ENCODE measurements around the gene GRIP2.

Gene GRIP2

DNA sequence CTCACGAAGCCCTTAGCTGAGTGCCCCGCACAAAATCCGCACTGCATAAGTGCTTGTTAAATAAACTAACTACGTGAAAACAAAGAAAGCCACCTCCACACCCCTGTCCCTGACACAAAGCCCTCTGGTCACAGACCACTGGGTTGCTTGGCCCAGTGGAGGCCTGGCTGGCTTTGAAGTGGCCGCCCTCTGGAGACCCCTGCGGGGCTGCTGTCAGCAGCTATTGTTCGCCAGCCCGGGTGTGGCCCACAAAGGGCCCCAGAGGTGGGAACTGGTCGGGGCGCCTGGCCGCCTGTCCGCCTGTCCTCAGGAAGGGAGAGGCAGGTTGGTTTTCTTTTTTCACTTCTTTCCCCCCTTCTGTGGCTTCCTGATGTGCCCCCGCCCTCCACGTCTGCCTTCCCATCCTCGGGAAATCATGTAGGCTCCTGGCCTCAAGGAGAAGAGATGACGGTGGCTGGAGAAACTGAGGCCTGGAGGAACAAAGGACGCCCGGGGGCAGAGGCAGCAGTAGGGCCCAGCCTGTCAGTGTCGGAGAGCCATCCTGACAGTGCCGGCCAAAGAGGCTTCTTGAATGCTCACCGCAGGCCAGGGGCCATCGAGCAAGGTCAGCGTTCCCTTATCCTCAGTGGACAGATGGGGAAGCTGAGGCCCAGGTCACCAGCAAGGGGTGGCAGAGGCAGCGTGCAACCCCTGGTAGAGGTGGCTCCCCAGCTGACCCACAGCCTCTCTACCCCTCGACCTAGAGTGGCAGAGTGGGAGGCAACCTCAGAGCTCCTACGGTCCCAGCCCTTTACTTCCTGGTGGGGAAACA lies 76.6 kb downstream of the GRIP2 start:
- DNase-seq = no peak

DNA sequence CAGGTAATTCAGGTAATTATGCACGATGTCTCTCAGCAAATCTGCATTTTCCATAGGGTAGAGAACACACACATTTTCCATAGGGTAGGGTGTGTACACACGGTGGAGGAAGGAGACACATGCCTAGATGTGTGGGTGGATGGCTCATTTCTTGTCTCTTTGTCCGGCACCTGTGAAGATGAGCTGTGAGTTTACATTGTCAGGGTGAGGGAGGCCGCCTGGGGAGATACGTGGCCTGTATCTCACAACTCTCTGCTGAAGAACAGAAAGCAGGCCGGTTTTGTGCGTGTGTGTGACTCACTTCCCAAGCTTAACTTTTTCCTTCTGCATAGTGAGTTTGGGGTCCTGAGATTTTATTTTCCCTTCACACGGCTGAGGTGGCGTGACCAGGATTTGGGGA lies 77.4 kb downstream of the GRIP2 start:
- DNase-seq = no peak

DNA sequence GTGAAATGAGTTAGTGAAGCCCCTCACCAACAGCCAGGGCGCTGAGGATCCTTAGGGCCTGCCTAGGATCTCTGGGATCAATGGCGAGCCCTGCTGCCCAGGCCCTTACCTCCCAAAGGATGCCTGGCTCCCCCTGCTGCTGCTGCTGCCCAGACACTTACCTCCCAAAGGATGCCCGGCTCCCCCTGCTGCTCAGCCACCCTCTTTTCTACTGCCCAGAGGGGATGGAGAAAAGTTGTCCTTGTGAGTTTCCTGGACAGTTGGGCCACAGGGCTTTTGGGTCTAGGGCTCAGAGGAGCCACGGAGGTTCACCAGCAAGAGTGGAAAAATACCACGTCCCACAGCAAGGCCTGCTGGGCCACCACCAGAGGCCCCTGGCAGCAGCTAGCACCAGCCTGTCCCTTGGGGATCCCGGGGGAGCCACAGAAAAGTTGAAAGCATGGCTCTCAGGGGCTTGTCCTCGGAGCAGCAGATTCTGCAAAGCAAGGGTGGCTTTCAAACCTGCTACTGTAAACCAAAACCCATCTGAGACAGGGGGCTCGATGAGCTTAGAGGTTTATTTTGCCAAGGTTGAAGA lies 78.3 kb downstream of the GRIP2 start:
- DNase-seq = no peak

DNA sequence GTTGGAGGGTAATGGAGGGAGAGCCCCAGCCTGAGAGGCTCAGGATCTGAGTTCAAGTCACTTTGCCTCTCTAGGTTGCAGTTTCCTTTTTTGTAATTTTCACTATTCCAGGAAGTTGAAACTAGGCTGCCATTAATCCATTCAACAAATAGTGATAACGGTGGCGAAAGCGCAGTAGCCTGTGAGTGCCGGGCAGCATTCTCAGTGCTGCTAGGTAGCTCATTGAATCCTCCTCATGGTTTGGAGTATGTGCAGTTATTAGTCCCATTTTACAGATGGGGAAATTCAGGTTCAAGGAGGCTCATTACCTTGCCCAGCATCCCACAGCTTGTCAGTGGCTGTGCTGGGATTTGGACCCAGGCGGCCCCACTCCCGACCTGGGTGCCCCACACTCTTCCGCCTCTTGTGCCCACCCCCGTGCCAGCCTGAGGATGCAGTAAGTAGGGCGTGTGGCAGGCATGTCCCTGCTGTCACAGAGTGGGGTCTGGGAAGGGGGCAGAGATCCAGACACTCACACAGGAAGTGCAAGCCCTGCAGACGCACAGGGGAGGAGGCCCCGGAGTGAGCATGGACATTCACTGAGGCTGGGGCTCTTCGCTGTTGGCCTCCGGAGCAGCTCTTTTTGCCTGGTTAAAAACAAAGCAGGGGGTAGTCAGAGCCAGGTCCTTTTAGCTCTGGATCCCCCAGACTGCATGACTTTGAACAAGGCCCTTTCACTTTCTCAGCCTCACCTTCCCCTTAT lies 79.0 kb downstream of the GRIP2 start:
- DNase-seq = no peak

DNA sequence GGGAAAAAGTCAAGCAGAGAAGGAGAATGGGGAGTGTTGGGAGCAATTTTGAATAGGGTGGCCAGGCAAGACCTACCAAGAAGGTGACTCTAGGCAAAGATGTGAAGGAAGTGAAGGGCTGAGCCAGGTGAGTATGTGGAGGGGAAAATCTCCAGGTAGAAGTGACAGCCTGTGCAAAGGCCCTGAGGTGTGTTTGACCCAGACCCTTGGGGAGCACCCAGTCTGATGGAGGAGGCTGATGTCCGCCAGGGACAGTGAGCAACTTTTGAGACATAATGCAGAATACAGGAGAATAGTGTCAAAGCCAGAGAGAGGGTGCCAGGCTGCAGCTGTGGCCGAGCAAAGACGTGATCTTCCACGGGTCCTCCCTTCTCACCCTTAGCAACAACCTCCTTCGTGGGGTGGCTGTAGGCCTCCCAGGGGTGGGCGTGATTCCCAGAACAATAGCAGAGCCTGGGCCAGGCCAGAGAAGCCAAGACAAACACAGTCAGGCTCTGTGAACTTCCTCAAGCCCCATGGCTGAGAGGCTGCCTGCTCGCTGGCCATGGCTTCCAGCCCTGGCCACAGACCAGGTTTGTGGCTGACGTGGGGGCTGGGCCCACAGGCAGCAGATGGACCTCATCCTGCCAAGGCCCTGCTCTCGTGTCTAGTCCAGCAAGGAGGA lies 79.7 kb downstream of the GRIP2 start:
- no peak for DNase-seq

DNA sequence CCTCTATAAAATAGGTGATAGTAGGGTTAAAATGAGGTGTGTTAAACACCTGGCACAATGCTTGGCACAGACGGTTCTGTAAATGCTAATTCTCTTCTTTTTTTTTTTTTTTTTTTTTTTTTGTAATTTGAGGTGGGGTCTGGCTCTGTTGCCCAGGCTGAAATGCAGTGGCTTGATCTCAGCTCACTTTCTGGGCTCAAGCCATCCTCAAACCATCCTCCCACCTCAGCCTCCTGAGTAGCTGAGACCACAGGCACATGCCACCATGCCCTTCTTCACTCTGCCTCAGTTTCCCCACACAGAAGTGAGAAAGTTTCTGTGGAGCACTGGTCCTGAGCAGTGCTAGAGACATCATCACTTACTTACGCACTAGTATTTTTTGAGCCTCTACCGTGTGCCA lies 80.4 kb downstream of the GRIP2 start:
- DNase-seq = no peak

DNA sequence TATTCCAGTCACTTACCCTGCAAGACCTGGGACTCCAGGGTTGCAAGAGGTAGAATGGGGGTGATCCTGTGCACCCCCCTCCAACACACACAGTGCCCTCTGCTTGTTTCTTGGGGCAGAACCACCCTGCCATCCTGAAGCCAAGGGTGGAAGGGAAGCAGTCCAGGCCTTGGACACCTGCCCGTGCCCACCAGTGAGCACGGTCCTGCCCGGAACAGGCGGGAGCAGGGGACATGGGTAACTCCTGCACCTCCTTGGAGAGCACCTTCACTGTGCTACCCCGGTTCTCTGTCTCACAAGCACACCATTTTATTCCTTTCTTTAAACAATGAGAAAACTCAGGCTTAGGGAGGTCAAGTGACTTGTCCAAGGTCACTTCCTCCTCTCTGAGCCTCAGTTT lies 80.8 kb downstream of the GRIP2 start:
- DNase-seq = no peak

DNA sequence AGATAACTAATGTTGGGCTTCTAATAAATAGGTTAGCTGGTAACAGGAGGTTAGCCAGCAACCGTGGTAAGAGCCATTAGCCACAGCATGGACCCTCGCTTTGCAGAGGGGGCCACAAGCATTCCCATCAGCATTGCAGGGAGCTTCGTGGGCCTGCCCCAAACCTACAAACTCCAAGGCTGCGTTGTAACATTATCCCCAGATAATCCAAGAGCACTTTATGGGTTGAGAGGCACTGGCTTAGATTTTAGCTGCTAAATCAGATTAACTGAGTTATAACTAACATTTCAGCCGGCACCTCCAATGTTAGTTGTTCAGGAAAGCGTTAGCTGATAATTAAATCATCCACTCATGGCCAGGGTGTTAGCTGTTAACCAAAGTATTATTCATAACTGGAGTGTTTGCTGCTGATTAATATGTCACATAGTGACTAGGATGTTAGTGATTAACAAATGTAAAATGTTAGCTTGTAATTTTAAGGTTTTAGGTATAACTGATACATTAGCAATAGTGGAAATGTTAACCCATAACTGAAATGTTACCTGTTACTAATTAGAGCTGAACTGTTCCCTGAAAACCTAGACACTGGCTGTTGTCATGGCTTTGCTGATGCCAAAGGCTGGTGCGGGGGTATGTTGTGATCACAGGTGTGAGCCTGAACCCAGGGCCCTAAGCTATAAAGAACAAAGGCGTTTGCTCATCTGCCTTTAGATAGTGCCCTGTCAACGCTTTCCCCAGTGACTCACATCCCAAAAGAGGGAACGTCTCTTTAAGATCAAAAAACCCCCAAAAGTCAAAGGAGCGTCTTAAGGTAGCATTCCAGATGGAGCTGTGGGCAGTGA lies 81.5 kb downstream of the GRIP2 start:
- no peak for DNase-seq

DNA sequence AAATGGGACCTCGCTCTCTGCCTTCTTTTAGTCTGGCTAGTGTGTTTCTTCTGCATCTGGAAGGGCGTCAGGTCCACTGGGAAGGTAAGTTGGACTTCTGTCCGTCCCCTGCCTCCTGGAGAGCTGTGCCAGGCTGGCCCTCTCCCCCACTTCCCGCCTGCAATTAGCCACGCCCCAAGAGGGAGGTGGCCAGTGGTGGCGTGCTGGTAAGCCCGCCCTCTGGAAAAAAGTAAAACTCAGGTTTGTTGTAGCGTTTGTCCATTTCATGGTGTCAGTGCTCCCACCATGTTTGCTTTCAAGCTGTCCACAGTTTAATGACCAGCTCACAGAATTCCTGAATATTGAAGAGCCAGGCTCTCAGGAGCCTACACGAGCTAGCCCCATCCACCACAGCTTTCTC lies 82.1 kb downstream of the GRIP2 start:
- DNase-seq = no peak

DNA sequence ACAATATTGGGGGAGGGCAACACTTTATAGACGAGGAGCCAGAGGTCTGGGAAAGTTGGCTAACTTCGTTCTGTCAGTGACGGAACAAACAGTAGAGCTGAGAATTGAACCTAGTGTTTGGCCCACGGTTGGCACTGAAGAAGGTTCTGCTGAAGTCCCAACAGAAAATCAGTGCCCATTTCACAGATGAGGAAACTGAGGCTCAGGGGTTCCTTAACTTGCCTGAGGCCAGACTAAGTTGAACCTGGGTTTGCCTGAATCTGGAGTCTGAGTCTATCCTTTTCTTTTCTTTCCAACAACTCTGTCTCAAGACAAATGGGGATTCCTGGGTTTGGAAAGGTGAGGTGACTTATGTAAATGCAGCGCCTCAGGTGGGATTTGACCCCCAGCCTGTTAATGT lies 82.7 kb downstream of the GRIP2 start:
- no peak for DNase-seq

DNA sequence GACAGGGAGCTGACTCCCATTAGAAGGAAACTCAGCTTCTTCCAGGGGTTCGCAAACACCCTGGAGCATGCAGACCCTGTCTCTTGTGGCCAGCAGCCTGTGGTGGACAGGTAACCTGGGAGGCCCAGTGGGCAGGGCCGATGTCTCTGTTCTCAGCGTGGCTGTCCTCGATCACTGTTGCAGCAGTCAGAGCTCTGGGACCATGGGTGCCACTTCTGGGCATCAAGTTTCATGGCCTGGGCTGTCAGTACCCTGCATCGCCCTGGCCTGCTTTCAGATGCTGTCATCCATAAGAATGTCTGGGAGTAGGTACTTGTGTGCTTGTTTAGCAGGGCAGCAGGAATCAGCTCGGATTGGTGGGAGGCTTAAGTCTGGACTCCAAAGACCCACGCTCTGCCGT lies 83.3 kb downstream of the GRIP2 start:
- no peak for DNase-seq

DNA sequence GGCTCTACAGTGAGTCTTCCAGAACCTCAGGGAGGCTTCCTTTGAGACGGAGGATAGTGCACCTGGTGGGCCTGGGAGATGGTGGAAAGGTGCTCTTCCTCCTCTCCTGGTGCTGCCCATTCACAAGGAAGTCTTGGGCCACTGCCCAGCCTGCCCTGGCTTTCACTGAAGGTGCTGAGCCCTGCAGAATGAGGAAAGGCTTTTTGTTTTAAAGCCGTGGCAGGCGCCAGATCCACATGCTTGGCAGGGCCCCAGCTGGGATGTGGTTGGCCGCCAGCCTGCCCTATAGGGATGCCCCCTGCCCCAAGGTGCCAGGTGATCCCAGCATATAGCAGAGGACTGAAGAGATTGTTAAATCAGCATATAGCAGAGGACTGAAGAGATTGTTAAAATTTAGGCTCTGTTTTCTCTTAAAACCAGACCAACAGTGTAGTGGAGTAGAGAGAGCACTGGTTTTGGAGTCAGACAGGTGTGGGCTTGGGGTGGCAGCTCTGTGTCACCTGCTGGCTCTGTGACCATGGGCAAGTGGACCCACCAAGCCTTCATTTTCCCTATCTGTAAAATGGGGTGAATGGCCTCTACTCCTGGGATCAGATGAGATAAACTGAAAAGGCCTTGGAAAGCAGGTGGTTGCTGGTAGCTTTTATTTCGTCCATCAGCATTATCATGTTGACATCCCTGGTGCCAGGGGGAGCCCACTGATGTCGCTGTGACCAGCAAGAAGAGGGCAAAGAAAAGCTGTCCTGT lies 84.4 kb downstream of the GRIP2 start:
- DNase-seq = no peak

DNA sequence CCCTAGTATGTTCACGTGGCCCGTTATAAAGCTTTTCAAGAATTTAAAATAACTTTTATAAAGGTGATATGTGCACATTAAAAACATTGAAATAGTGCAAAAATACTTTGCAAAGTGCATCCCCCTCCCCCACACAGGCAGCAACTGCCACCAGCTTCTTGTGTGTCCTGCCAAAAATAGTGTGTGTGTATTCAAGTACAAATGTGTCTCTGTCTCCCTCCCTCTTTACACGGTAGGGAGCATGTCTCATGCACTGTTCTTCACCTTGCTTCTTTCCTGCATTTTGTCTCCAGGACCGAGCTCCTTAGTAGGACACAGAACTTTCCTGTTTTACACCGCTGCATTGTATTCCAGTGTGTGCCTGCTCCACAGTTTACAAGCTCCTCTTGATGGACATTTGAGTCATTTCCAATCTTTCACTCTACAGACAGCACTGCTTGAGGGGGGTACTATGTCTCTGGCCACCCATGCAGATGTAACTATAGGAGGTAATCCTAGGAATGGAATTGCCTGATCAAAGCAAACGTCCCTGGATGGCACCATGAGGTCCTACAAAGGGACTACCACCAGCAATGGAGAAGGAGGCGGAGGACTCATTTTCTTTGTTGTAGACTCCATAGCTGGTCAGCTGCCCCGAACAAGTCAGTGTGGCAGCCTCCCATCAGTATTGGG lies 85.4 kb downstream of the GRIP2 start:
- DNase-seq = no peak

DNA sequence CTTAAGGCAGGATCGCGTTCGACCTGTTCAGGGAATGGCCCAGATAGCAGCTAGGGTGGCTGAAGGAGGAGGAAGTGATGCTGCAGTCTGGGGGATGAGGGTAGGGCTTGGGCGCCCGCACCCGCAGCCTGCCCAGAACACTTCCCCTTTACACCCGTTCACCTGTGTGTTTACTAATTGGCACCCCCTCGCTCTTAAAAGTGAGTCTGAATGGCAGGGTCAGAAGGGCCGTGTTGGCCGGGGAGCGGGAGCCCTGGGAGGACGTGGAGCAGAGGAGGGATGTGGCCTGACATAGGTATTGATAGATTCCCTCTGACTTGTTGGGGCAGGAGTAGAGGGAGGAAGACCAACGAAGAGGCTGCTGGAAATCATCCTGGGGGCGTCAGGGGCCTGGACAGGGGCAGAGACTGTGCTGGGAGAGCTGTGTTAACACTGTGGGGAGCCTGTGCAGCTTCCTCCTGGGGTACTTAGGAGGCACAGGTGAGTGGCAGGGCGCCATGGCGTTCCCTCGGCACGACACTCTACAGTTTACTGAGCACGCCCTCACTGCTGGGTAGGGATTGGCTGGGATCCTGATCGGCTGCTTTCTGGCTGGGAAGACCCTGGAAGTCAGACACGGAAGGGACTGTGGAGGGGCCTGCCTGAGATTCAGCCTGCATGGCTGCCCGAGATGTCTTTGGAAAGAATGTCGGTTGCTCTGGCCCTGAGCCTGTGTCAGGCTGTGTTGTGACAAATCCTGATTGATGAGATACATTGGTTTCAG lies 86.1 kb downstream of the GRIP2 start:
- no peak for DNase-seq

DNA sequence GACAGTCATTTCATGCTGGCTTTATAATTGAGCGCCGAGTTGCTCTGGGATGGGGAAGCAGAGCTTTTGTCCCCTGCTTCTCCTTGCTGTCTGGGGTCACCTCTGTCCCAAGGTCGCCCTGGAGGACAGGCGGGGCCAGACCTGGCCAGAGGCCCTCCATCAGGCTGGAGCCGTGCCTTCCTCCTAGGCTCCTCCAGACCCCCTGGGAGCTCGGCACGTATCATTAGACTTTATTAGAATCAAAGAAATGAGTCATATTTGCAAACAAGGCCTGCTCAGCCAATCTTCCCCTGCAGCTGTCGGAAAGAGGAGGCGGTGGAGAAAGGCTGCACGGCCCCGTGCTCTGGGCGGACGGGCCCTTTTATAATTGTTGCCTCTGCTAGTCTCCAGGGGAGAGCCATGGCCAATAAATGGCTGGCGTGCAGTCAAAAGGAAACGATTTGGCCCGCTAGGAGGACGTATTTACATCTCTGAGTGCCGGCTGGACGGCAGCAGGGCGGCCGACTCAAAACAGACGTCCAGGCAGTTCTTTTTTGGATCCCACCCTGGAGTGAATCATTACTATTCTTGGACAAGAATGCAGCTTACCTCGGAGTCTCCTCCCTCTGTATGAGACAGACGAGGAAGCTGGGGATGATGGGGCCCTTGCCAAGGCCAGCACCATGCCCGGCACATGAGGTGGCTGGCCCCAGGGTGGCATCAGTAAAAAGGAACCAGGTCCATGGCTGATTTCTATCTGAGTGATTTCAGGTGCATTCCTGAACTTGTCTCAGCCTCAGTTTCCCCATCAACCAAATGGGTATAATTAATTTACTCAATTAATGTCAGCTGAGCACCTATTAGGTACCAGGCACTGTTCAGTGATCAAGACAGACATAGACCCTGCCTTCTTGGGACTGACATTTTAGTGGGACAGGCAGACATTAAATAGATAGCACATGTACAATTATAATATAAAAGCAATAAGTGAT lies 87.1 kb downstream of the GRIP2 start:
- DNase-seq = no peak

DNA sequence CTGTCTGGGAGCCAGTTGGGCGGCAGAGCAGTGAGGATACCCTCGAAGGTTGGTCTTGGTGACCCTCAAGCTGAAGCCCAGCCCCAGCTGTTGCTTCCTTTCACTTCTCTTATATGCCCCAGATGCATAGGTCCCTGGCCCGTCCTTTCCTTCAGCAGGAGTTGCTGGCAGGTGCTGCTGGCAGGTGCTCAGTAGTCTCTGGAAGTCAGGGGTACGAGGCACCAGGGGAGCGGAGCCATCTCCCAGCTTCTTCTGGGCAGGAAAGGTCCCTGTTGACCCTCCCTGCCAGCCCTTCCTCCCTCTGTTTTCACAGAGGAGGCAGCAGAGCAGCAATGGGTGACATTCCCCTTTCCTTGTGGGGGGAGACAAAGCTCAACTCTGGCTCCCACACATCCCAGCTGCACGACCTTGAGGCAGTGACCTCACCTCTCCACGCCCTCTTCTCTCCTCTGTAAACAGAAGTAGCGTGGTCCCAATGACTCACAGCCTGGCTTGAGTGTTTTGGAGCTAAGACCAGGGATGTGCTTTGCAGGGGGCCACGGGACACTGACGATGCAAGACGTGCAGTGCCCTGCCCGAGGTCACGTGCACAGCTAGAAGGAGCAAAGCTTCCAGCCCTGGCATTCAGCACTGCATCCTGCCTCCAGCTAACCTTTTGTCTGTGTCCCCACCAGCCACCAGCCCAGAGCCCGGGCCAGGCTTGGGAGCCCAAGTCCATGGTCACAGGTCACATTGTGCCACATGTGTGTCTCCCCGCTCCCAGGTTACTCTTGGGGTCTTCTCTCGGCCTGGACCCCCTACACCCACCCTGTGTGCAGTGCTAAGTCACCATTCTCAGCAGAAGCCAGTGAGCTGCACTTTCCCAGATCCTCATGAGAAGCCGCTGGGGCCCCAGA lies 88.0 kb downstream of the GRIP2 start:
- DNase-seq = no peak

DNA sequence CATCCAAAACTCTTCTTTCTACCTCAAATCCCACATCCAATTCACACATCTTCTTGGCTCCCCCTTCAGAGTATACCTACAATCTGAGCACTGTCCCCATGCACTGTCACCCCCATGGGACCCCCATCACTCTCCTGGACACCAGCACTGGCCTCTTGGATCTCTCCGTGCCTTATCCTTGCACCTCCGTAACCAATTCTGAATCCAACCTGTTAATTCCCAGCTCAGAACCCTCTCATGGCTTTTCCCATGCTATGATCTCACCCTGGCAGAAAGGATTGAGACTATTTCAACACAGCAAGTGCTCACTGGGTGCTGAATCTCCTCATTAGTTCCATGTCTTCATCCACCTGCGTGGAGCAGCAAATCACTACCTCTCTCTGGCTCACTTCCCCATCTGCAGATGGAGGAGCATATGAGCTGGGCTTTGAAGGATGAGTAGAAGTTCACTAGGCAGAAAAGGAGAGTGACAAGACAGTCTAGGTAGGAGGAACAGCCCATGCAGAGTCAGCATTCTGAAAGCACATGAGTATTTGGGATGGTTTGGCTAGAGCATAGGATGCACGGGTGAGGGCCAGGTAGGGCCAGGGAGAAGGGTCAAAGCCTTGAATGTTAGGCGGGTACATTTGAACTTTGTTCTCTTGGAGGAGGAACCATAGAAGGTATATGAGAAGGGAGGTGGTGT lies 89.1 kb downstream of the GRIP2 start:
- no peak for DNase-seq

DNA sequence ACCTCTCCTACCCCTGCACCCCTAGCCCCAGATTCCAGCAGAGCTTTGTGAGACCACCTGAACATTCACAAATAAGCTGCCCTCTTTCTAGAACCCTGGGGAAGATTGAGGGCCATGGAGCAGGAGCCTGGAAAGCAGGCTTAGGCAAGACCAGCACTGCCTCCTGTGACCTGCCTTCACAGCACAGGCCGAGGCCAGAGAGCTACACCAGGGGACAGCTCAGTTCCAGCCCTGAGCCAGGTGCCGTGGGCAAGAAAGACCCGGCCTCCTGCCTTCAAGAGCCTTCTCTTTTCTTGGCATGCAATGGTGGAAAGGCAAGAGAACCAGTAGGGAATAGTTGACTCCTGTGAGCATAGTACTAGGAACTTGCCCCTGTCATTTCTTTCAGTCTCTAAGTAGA lies 89.6 kb downstream of the GRIP2 start:
- DNase-seq = no peak

Data from activated CD8-positive, alpha-beta memory T cell treated with anti-CD3 and anti-CD28 coated beads, Interleukin-2, amount 50 U/mL, for 48 hours (primary cell).